A673 (cell line): ENCODE measurements around the gene TTLL11. TPM values are rescaled to one million over a fixed set of nuclear protein-coding genes. Genes with fewer than 3 reads are reported as not detected.

Source experiments
- BruUV-seq: library from RNA; stranded (reverse); fragments of 400-500 nt; replicated peaks from 2 replicates; lab custom pipeline; 2021; lab: Mats Ljungman, UMichigan
- CTCF ChIA-PET: fragments of 300-600 bp; sonication (Branson Sonifier 250); formaldehyde crosslinking; loops from one replicate; lab custom pipeline; 2022; ENCODE audit warnings: antibody characterized with exemption; lab: Charles Lee
- POLR2A ChIA-PET: fragments of 300-600 bp; sonication (Branson Sonifier 250); formaldehyde crosslinking; loops from one replicate; lab custom pipeline; 2022; ENCODE audit warnings: antibody characterized with exemption; ENCODE audit not compliant: low non-redundant PET; lab: Charles Lee
- DNase-seq: peaks from one replicate; pipeline ENCODE4 v3.0.0-alpha.2; 2015; ENCODE audit warnings: low spot score
- H3K27ac ChIP-seq: fragments of 200-600 bp; sonication (generic); 2 replicates; pipeline ENCODE4 v1.5.1; 2016; ENCODE audit warnings: mixed run types, low read depth, mild to moderate bottlenecking, mixed read lengths, antibody characterized with exemption, low read length; ENCODE audit not compliant: poor library complexity, severe bottlenecking
- H3K27me3 ChIP-seq: fragments of 200-600 bp; sonication (generic); replicated peaks from 2 replicates; pipeline ENCODE4 v1.6.1; 2017; ENCODE audit warnings: mixed run types, low read depth, mild to moderate bottlenecking, mixed read lengths, antibody characterized with exemption, low read length; ENCODE audit not compliant: insufficient read depth, poor library complexity
- H3K36me3 ChIP-seq: fragments of 200-600 bp; sonication (generic); 2 replicates; pipeline ENCODE4 v1.6.1; 2016; ENCODE audit warnings: mixed run types, mild to moderate bottlenecking, mixed read lengths, antibody characterized with exemption, low read length; ENCODE audit not compliant: insufficient read depth, poor library complexity, severe bottlenecking
- H3K4me1 ChIP-seq: fragments of 200-600 bp; sonication (generic); 2 replicates; pipeline ENCODE4 v1.6.1; 2017; ENCODE audit warnings: mixed run types, mild to moderate bottlenecking, mixed read lengths, antibody characterized with exemption, low read length; ENCODE audit not compliant: insufficient read depth, poor library complexity, severe bottlenecking
- H3K4me3 ChIP-seq: fragments of 200-600 bp; sonication (generic); 2 replicates; pipeline ENCODE4 v1.5.1; 2016; ENCODE audit warnings: low read depth, mixed run types, mild to moderate bottlenecking, mixed read lengths, low read length; ENCODE audit not compliant: poor library complexity, severe bottlenecking
- H3K9me3 ChIP-seq: fragments of 200-600 bp; sonication (generic); 2 replicates; pipeline ENCODE4 v1.6.1; 2016; ENCODE audit warnings: mixed run types, low read depth, mild to moderate bottlenecking, mixed read lengths, antibody characterized with exemption, low read length; ENCODE audit not compliant: poor library complexity, severe bottlenecking
- EZH2 ChIP-seq: fragments of 200-600 bp; sonication (generic); IDR thresholded peaks from 2 replicates; pipeline ENCODE4 v1.6.1; 2017; ENCODE audit warnings: borderline replicate concordance, low read depth, mild to moderate bottlenecking, mixed read lengths, antibody characterized with exemption, low read length; ENCODE audit not compliant: poor library complexity, severe bottlenecking
- intact Hi-C: fragments of 100-400 bp; cut with micrococcal nuclease; formaldehyde crosslinking; loops from one replicate; pipeline ENCODE4 v1.10.0; 2022; ENCODE audit not compliant: unreplicated experiment
- total RNA-seq: library from RNA; stranded (reverse); gene quantifications from 2 replicates; pipeline ENCODE4 v1.2.3, GENCODE V29; 2021
- TF ChIP-seq, protein P1 (sequence below): fragments of 300-800, 200-600 bp; sonication (generic); conservative IDR thresholded peaks from 2 replicates; pipeline ENCODE4 v1.5.1; 2017; ENCODE audit warnings: low read depth, mild to moderate bottlenecking, antibody characterized with exemption, low read length, moderate library complexity, mixed read lengths

TTLL11 gene
- total RNA-seq, 1 experiment from 2014 or later = 3.0 TPM

DNA sequence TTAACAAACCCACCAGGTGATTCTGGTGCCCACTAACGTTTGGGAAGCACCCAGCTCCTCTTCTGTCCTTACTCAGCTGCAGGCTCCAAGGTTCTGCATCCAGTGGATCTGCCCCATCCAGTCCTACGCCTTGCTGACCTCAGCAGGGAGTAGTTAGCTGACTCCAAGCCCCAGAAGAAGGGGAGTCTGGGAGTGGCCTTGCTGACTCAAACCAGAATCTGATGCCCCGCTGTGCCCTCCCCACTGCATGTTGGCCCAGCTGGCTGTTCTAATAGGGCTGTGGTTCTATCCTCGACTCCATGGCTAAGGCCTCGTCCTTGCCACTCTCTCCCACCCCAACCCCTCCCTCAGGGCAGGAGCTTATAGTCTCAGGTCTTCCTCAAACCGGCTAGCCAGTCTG lies 136.3 kb downstream of the TTLL11 start:
- ChIA-PET POLR2A (no interaction called here), CTCF (no interaction called here)
- Histone ChIP-seq H3K36me3 (no peaks in the 10 kb centered on the region), H3K4me3 (no peak overlapping the region), H3K27ac (no peak overlapping the region), H3K4me1 (no peaks in the 10 kb centered on the region), H3K27me3 (no peaks in the 10 kb centered on the region), H3K9me3 (no peaks in the 10 kb centered on the region)
- DNase-seq = peak; percentile 37
- intact Hi-C loops = no loop called here
- TF ChIP-seq, protein P1, sequence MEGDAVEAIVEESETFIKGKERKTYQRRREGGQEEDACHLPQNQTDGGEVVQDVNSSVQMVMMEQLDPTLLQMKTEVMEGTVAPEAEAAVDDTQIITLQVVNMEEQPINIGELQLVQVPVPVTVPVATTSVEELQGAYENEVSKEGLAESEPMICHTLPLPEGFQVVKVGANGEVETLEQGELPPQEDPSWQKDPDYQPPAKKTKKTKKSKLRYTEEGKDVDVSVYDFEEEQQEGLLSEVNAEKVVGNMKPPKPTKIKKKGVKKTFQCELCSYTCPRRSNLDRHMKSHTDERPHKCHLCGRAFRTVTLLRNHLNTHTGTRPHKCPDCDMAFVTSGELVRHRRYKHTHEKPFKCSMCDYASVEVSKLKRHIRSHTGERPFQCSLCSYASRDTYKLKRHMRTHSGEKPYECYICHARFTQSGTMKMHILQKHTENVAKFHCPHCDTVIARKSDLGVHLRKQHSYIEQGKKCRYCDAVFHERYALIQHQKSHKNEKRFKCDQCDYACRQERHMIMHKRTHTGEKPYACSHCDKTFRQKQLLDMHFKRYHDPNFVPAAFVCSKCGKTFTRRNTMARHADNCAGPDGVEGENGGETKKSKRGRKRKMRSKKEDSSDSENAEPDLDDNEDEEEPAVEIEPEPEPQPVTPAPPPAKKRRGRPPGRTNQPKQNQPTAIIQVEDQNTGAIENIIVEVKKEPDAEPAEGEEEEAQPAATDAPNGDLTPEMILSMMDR = no peak
- no peak for TF ChIP-seq EZH2
- BruUV-seq = no TSS peak

GRCh38 chr9:121955649-121956048 lies 137.5 kb downstream of the TTLL11 start:
- no peak for DNase-seq
- no peaks in the 10 kb centered on the region for H3K36me3 ChIP-seq
- BruUV-seq = no TSS peak
- no peak overlapping the region for H3K4me3 ChIP-seq
- no peaks in the 10 kb centered on the region for H3K9me3 ChIP-seq
- TF ChIP-seq EZH2 = no peak
- TF ChIP-seq, protein P1 = no peak
- intact Hi-C loops = no loop called here
- no peaks in the 10 kb centered on the region for H3K4me1 ChIP-seq
- POLR2A ChIA-PET = no interaction called here
- H3K27ac ChIP-seq = no peak overlapping the region
- no peaks in the 10 kb centered on the region for H3K27me3 ChIP-seq
- CTCF ChIA-PET = no interaction called here

DNA sequence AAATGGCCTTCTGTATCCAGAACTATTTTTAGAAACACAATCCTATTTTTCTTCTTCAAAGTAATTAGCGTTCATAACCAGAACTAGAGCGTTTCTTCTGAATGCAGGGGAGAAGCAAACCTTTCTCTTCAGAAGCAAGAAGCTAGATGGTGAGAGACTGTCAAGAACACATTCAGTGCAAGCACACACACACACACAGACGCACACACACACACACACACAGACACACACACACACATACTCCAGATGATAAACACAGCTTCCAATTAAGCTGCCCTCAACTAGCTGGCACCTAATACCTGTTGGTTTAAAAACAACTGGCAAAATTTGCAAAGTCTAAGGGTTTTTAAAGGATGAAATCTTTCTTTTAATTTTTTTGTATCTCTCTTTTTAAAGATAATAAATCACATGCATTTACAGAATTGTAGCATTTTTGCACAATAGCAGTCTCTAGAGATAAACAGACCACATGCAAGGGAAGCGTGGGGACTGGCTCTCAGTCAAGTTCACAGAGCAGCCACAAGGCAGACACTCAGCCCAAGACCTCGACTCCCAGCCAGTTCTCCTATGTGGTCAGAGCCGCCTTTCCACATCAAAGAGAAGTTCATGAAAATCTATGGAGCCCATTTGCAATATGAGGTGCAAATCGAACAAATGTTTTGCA lies 138.5 kb downstream of the TTLL11 start:
- Histone ChIP-seq H3K27me3 (no peaks in the 10 kb centered on the region), H3K9me3 (no peaks in the 10 kb centered on the region), H3K4me1 (no peaks in the 10 kb centered on the region), H3K27ac (no peak overlapping the region), H3K4me3 (no peak overlapping the region), H3K36me3 (no peaks in the 10 kb centered on the region)
- POLR2A ChIA-PET = no interaction called here
- TF ChIP-seq, protein P1 = no peak
- TF ChIP-seq EZH2 = no peak
- intact Hi-C loops = no loop called here
- no TSS peak for BruUV-seq
- CTCF ChIA-PET = no interaction called here
- no peak for DNase-seq
